Ascending aorta (tissue), 2 donors: ENCODE results near the gene FGFR3. TPM values are rescaled to one million over a fixed set of nuclear protein-coding genes. Genes with fewer than 3 reads are reported as not detected.

Experiments used
- DNase-seq, 2 donors: peaks; one replicate each; pipeline ENCODE4 v3.0.0-alpha.2; 2019; ENCODE audit warnings: low spot score in 2 of 2
- H3K27ac ChIP-seq, 2 donors: fragments of 200-600 bp; sonication (generic); one replicate each; pipeline ENCODE4 v1.5.1; 2016 to 2017; ENCODE audit warnings: mild to moderate bottlenecking in 1 of 2
- H3K27me3 ChIP-seq: fragments of 200-600 bp; sonication (generic); one replicate; pipeline ENCODE4 v1.5.1; 2017
- H3K36me3 ChIP-seq, 2 donors: fragments of 200-600 bp; sonication (generic); one replicate each; pipeline ENCODE4 v1.5.1; 2016
- H3K4me1 ChIP-seq, 2 donors: fragments of 200-600 bp; sonication (generic); one replicate each; pipeline ENCODE4 v1.5.1; 2016 to 2017; ENCODE audit warnings: mild to moderate bottlenecking in 1 of 2
- H3K4me3 ChIP-seq, 2 donors: fragments of 200-600 bp; sonication (generic); one replicate each; pipeline ENCODE4 v1.5.1; 2016 to 2017; ENCODE audit warnings: mild to moderate bottlenecking in 1 of 2
- H3K9me3 ChIP-seq, 2 donors: fragments of 200-600 bp; sonication (generic); one replicate each; pipeline ENCODE4 v1.5.1; 2016
- intact Hi-C: fragments of 100-400 bp; cut with DNase I; formaldehyde crosslinking; loops from one replicate; pipeline ENCODE4 v1.15.1; 2023
- total RNA-seq: library from RNA; depleted of rRNA; stranded (reverse); fragments of >200 nt; gene quantifications from one replicate; pipeline ENCODE4 v1.1.0, GENCODE V29; 2016
- TF ChIP-seq, protein P1 (sequence below), 3 experiments: fragments of 200-600 bp in 2 of 3; fragments of 450-650 bp in 1 of 3; sonication (generic) in 2 of 3; IDR thresholded peaks; one replicate each; pipeline ENCODE4 v1.5.1; 2016 to 2019; ENCODE audit warnings: antibody characterized with exemption in 3 of 3, mild to moderate bottlenecking in 1 of 3, moderate library complexity in 1 of 3

The FGFR3 gene
- total RNA-seq, 1 donor from 2014 or later = 3.7 TPM

DNA sequence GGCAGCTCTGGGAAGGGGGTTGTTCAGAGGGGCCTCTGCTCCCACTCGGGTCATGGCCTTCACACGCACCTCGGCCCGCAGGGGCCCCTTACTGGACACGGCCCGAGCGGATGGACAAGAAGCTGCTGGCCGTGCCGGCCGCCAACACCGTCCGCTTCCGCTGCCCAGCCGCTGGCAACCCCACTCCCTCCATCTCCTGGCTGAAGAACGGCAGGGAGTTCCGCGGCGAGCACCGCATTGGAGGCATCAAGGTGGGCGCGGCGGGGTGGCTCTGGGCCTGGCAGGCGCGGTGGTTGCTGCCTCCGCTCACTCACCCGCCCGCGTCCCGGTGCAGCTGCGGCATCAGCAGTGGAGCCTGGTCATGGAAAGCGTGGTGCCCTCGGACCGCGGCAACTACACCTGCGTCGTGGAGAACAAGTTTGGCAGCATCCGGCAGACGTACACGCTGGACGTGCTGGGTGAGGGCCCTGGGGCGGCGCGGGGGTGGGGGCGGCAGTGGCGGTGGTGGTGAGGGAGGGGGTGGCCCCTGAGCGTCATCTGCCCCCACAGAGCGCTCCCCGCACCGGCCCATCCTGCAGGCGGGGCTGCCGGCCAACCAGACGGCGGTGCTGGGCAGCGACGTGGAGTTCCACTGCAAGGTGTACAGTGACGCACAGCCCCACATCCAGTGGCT is 8.3 kb downstream of the FGFR3 start:
- Histone ChIP-seq H3K4me1 (no peaks in the 10 kb centered on the region), H3K36me3 (no peaks in the 10 kb centered on the region), H3K27me3 (peaks cover 5% of the 10 kb centered on the region), H3K27ac (no peak overlapping the region), H3K4me3 (no peak overlapping the region), H3K9me3 (no peaks in the 10 kb centered on the region)
- intact Hi-C loops = no loop called here
- TF ChIP-seq, protein P1, sequence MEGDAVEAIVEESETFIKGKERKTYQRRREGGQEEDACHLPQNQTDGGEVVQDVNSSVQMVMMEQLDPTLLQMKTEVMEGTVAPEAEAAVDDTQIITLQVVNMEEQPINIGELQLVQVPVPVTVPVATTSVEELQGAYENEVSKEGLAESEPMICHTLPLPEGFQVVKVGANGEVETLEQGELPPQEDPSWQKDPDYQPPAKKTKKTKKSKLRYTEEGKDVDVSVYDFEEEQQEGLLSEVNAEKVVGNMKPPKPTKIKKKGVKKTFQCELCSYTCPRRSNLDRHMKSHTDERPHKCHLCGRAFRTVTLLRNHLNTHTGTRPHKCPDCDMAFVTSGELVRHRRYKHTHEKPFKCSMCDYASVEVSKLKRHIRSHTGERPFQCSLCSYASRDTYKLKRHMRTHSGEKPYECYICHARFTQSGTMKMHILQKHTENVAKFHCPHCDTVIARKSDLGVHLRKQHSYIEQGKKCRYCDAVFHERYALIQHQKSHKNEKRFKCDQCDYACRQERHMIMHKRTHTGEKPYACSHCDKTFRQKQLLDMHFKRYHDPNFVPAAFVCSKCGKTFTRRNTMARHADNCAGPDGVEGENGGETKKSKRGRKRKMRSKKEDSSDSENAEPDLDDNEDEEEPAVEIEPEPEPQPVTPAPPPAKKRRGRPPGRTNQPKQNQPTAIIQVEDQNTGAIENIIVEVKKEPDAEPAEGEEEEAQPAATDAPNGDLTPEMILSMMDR (IDR thresholded peaks at IDR 0.05) = no peak
- DNase-seq = no peak

DNA sequence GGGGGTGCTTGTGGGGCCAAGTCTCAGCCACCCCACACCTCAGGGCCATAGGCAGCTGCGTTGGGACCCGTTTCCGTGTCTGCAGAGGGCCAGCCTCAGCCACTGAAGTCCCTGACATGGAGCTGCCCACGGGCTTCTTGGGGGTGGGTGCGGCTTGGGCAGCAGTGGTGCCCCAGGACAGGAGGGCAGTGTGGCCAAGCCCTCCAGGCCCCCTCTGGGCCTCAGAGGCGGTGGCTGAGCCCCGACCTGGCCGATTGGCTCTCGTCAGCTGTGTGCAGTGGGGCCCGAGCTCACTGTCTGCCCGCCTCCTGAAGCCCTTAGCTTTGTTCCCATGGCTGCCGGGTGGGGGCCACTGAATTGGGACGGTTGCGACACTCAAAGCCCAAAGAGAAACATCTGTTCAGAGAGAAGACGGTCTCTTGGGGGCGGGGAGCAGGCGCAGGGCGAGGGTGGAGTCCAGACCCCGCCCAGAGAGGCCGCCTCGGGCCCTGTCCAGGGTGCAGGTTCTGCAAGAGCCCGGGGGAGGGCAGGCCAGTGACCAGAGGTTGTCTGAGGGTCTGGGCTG is 9.1 kb downstream of the FGFR3 start:
- Histone ChIP-seq H3K27me3 (no peaks in the 10 kb centered on the region), H3K4me1 (no peaks in the 10 kb centered on the region), H3K27ac (no peak overlapping the region), H3K4me3 (no peak overlapping the region), H3K9me3 (no peaks in the 10 kb centered on the region), H3K36me3 (no peaks in the 10 kb centered on the region)
- intact Hi-C loops = no loop called here
- TF ChIP-seq, protein P1 (IDR thresholded peaks at IDR 0.05) = no peak
- no peak for DNase-seq

DNA sequence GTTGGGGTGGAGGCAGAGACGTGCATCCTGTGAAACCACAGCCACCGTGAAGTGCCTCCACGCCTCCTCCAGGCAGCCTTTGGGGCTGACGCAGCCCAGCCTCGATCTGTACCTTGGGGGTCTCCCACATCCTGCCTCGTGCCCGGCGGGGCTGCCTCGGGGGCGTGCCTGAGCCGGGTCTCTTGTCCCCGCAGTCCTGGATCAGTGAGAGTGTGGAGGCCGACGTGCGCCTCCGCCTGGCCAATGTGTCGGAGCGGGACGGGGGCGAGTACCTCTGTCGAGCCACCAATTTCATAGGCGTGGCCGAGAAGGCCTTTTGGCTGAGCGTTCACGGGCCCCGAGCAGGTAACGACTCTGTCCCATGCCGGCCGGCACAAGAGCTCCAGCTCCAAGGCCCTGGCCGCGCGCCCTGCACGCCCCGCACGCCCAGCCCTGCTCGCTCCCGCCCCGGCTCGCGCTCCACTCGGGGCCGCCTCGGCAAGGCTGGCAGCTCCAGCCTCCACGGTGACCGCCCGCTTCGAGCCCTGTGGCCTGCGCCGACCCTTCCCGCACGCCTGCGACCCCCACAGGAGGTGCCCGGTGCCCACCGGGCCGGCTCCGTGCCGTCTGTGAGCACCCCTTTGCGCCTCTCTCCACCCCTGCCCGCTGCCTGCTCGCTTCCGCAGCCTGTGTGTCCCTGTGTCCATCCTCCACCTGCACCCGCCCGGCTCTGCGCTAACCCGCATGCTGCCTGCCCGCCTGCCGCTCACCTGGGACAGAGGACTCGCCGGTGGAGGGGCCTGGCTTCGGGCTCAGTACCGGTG is 9.8 kb downstream of the FGFR3 start:
- no peaks in the 10 kb centered on the region for H3K36me3 ChIP-seq
- H3K27ac ChIP-seq = no peak overlapping the region
- no peak for DNase-seq
- no peak overlapping the region for H3K4me3 ChIP-seq
- H3K4me1 ChIP-seq = no peaks in the 10 kb centered on the region
- TF ChIP-seq, protein P1 (IDR thresholded peaks at IDR 0.05) = no peak
- intact Hi-C loops = no loop called here
- no peaks in the 10 kb centered on the region for H3K27me3 ChIP-seq
- no peaks in the 10 kb centered on the region for H3K9me3 ChIP-seq

DNA sequence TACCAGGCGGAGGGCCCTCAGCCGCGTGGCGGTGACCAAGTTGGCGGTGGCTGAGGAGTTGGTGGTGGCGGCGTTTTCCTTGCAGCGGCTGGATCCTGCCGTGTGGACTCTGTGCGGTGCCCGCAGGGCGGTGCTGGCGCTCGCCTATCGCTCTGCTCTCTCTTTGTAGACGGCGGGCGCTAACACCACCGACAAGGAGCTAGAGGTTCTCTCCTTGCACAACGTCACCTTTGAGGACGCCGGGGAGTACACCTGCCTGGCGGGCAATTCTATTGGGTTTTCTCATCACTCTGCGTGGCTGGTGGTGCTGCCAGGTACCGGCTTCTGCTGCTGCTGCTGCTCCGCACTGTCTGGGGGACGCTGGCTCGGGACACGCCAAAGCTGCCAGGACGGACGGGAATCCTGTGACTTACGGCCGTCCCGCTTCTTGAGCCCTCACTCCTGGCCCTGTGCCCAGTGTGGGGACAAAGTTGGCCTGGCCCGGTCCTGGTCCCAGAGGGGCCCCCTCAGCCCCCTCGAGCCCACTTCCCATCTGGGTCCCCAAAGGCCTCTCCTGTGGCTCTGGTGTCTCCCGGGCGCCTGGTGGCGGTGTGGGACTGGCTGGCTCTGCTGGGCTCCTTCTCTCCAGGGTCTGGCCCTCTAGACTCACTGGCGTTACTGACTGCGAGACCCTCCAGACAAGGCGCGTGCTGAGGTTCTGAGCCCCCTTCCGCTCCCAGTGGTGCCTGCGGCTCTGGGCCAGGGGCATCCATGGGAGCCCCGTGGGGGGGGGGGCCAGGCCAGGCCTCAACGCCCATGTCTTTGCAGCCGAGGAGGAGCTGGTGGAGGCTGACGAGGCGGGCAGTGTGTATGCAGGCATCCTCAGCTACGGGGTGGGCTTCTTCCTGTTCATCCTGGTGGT is 10.7 kb downstream of the FGFR3 start:
- H3K27ac ChIP-seq = no peak overlapping the region
- no peaks in the 10 kb centered on the region for H3K9me3 ChIP-seq
- H3K27me3 ChIP-seq = no peaks in the 10 kb centered on the region
- no peaks in the 10 kb centered on the region for H3K4me1 ChIP-seq
- no peak for DNase-seq
- TF ChIP-seq, protein P1 (IDR thresholded peaks at IDR 0.05) = no peak
- H3K4me3 ChIP-seq = no peak overlapping the region
- no peaks in the 10 kb centered on the region for H3K36me3 ChIP-seq
- intact Hi-C loops = no loop called here
